DMS153 treated with DMSO at 0.1 percent for 48 hours (cell line): ENCODE data around the gene SEC63.
"Not testable (repeated sequence)": the region's sequence is repeated elsewhere in the genome, so short reads cannot be mapped to it uniquely, and the experiment has no call there.

Source experiments
- DNase-seq: peaks from one replicate; lab custom pipeline; 2025; ENCODE audit not compliant: unreplicated experiment; lab: John Stamatoyannopoulos, UW

The SEC63 gene

GRCh38 chr6:107976155-107976783, 18.3 kb upstream of the SEC63 start:
- DNase-seq = no peak

GRCh38 chr6:107973594-107973993, 15.6 kb upstream of the SEC63 start:
- no peak for DNase-seq

- DNase-seq = no peak
Observed at GRCh38 chr6:107972413-107973096, 14.5 kb upstream of the SEC63 start.

- DNase-seq = no peak
Observed at GRCh38 chr6:107971181-107971580, 13.2 kb upstream of the SEC63 start.

- no peak for DNase-seq
Observed at GRCh38 chr6:107970255-107970654, 12.2 kb upstream of the SEC63 start.

- no peak for DNase-seq
Observed at GRCh38 chr6:107968081-107968480, 10.1 kb upstream of the SEC63 start.

- DNase-seq = no peak
Observed at GRCh38 chr6:107965746-107966145, 7.7 kb upstream of the SEC63 start.

- DNase-seq = no peak
Observed at GRCh38 chr6:107962723-107963122, 4.7 kb upstream of the SEC63 start.

- no peak for DNase-seq
Observed at GRCh38 chr6:107959392-107959791, 1.4 kb upstream of the SEC63 start.

GRCh38 chr6:107958689-107959362, 818 bp upstream of the SEC63 start:
- not testable (repeated sequence) for DNase-seq

GRCh38 chr6:107957308-107957908, 600 bp downstream of the SEC63 start:
- DNase-seq = peak; percentile 55

- DNase-seq = no peak
Observed at GRCh38 chr6:107956586-107957307, 1.3 kb downstream of the SEC63 start.

- no peak for DNase-seq
Observed at GRCh38 chr6:107956181-107956580, 1.8 kb downstream of the SEC63 start.

- DNase-seq = not testable (repeated sequence)
Observed at GRCh38 chr6:107953858-107954414, 4.1 kb downstream of the SEC63 start.

GRCh38 chr6:107943626-107944439, 14.2 kb downstream of the SEC63 start:
- DNase-seq = no peak

GRCh38 chr6:107942142-107942541, 15.9 kb downstream of the SEC63 start:
- DNase-seq = no peak

GRCh38 chr6:107941627-107942026, 16.4 kb downstream of the SEC63 start:
- no peak for DNase-seq

GRCh38 chr6:107941199-107941598, 16.8 kb downstream of the SEC63 start:
- no peak for DNase-seq

GRCh38 chr6:107936910-107937292, 21.1 kb downstream of the SEC63 start:
- not testable (repeated sequence) for DNase-seq
